Regular cardiac myocyte (primary cell): ENCODE measurements around the gene RTN4RL1. TPM values are rescaled to one million over a fixed set of nuclear protein-coding genes. Genes with fewer than 3 reads are reported as not detected.

Source experiments
- total RNA-seq: library from RNA; depleted of rRNA; stranded (reverse); fragments of >200 nt; gene quantifications from 2 replicates; pipeline ENCODE4 v1.2.3, GENCODE V29; 2014

The RTN4RL1 gene, protein sequence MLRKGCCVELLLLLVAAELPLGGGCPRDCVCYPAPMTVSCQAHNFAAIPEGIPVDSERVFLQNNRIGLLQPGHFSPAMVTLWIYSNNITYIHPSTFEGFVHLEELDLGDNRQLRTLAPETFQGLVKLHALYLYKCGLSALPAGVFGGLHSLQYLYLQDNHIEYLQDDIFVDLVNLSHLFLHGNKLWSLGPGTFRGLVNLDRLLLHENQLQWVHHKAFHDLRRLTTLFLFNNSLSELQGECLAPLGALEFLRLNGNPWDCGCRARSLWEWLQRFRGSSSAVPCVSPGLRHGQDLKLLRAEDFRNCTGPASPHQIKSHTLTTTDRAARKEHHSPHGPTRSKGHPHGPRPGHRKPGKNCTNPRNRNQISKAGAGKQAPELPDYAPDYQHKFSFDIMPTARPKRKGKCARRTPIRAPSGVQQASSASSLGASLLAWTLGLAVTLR
- under 0.01 TPM in 1 of 2 replicates, not detected in the other for total RNA-seq

DNA sequence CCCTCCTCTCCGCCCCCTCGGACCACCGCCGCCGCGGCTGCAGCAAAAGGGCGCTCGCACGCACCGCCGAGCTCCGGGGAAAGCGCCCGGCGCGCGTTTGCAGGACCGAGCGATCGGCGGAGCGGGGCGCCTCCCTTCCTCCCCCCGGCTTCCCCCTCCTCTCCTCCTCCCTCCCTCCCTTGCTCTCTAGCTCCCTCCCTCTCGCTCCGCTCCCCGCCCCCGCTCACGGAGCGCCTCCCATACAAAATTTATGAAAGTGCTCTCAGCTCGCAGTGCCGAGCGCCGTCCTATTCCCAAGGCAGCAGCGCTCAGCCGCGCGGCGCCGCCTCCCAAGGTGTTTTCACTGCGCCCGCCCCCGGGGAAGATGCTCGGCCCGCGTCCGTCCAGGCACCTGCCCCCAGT lies at the start of gene RTN4RL1:
Gene RTN4RL1, minus strand, starts transcription at position 115 of the 402 bp plus-strand sequence. CDS start 469 bp downstream, outside the sequence.

GRCh38 chr17:2054512-2055291 lies 29.6 kb upstream of the RTN4RL1 start, which contains the start of gene HIC1:
TSS of gene HIC1 (plus strand) at chr17:2055103. CDS start at chr17:2056691, 1,588 bp downstream.

GRCh38 chr17:2041561-2042389 lies 16.6 kb upstream of the RTN4RL1 start, which contains the start of gene OVCA2:
TSS of gene OVCA2 (plus strand) at chr17:2042022. CDS start at chr17:2042048, 26 bp downstream.

DNA sequence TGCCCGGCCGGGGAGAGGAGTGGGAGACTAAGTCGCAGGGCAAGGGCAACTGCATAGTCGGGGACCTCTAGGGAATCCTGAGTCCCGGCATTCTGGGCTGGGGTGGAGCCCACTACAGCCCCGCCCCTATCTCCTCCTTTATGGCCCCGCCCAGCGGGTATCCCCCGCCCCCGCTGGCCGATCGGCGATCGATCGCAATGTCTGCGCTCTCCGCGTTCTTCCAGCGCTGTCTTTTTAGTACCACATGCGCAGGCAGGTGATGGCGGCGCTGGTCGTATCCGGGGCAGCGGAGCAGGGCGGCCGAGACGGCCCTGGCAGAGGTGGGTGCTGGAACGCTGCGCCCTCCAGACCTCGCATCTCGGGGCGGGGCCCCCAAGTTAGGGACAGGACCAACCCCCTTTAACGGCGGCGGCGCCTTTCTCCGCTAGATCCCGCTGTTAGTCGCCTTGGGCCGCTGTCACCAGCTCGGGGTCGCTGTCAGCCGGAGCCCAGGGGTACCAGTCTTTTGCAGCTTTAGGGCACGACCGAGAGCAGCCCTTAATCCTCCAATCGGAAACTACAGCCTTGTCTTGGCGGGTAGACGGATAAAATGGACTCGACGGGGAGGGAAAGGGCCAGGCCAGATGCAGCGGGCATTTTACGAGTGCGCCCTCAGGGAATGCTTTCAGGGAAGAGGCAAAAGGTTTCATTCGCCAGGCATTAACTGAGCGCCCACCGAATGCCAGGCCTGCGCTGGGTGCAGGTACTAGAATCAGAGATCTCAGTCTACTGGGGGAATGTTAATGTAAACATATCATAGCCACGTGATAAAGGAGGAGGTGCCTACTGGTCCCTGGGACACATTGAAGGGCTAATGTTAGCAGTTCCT lies 5.0 kb upstream of the RTN4RL1 start, which contains the start of gene DPH1:
Gene DPH1, plus strand, starts transcription at position 243 of the 868 bp plus-strand sequence. Its CDS starts 17 bp downstream, at position 260.

Other genes starting within 250 kb of the RTN4RL1 start
- gene SMYD4, start 195.4 kb downstream of the RTN4RL1 start, total RNA-seq = 7.3 and 7.9 TPM in 2 replicates
- gene RPA1, start 195.3 kb downstream of the RTN4RL1 start, total RNA-seq = 14.1 and 61.9 TPM in 2 replicates
- 18.6 and 25.4 TPM in 2 replicates for gene DPH1, start 4.8 kb upstream of the RTN4RL1 start, total RNA-seq
- 31.0 and 64.2 TPM in 2 replicates for gene OVCA2, start 16.7 kb upstream of the RTN4RL1 start, total RNA-seq
- 57.5 and 67.1 TPM in 2 replicates for gene HIC1, start 29.8 kb upstream of the RTN4RL1 start, total RNA-seq